GM12865 (cell line): Measurements from ENCODE around the gene CDK9.

Experiments used
- DNase-seq: peaks from one replicate; pipeline ENCODE4 v3.0.0; 2010; ENCODE audit warnings: low read depth
- H3K4me3 ChIP-seq: 2 replicates; pipeline ENCODE4 v1.5.1; 2011; ENCODE audit warnings: mild to moderate bottlenecking, low read depth, low read length, control low read depth
- CTCF ChIP-seq: IDR thresholded peaks from 2 replicates; pipeline ENCODE4 v1.5.1; 2011; ENCODE audit warnings: low read length, control low read depth, low read depth, inconsistent platforms; ENCODE audit not compliant: insufficient read depth; ENCODE audit errors: missing control alignments

Gene CDK9

GRCh38 chr9:127785933-127786772, at the start of gene CDK9:
Gene CDK9 (plus strand): TSS chr9:127786034. CDS start chr9:127786149, 115 bp downstream.
- peak; percentile 96 for DNase-seq
- TF ChIP-seq CTCF, result peak; percentile 11
- H3K4me3 ChIP-seq, result peak within 1 kb of the TSS; percentile 92

GRCh38 chr9:127738666-127739065, 47.2 kb upstream of the CDK9 start:
- DNase-seq, result no peak
- H3K4me3 ChIP-seq, result no peak overlapping the region
- no peak for TF ChIP-seq CTCF

GRCh38 chr9:127739614-127740330, 46.1 kb upstream of the CDK9 start:
- no peak for TF ChIP-seq CTCF
- no peak for DNase-seq
- no peak overlapping the region for H3K4me3 ChIP-seq

- DNase-seq, result no peak
- TF ChIP-seq CTCF, result no peak
Observed at GRCh38 chr9:127741831-127742434, 43.9 kb upstream of the CDK9 start.

GRCh38 chr9:127742435-127743088, 43.3 kb upstream of the CDK9 start:
- TF ChIP-seq CTCF, result no peak
- no peak for DNase-seq
- no peak overlapping the region for H3K4me3 ChIP-seq

More at GRCh38 chr9:127741831-127742434, 43.9 kb upstream of the CDK9 start:
- H3K4me3 ChIP-seq, result no peak overlapping the region

GRCh38 chr9:127744398-127745110, 41.3 kb upstream of the CDK9 start:
- no peak for TF ChIP-seq CTCF
- no peak overlapping the region for H3K4me3 ChIP-seq
- no peak for DNase-seq
